CD14-positive monocyte (primary cell): ENCODE data around the gene RBL1. TPM values are rescaled to one million over a fixed set of nuclear protein-coding genes. Genes with fewer than 3 reads are reported as not detected.
A peak's percentile ranks its signal among the peaks of the same experiment; 100 is the strongest.
"Not testable (repeated sequence)": the region's sequence is repeated elsewhere in the genome, so short reads cannot be mapped to it uniquely, and the experiment has no call there.

ENCODE experiments used
- DNase-seq, 3 donors: peaks; one replicate each; pipeline ENCODE4 v3.0.0-alpha.2; 2011 to 2022
- H2AFZ ChIP-seq: 2 replicates; pipeline ENCODE4 v1.6.0; 2012; ENCODE audit warnings: mild to moderate bottlenecking, low read depth, low read length, inconsistent platforms; ENCODE audit not compliant: insufficient read depth, poor library complexity, severe bottlenecking
- H3K27ac ChIP-seq, 2 donors: 1 replicate in 1 of 2; 2 replicates in 1 of 2; pipeline ENCODE4 v1.5.1; 2012 to 2013; ENCODE audit warnings: low read length in 2 of 2, control low read depth in 1 of 2, inconsistent platforms in 1 of 2, low read depth in 1 of 2, mild to moderate bottlenecking in 1 of 2
- H3K27me3 ChIP-seq, 2 donors: one replicate each; pipeline versions ENCODE4 v1.6.0 to v1.6.1; 2011 to 2013; ENCODE audit warnings: low read length in 2 of 2; ENCODE audit not compliant: control insufficient read depth in 2 of 2, insufficient read depth in 2 of 2
- H3K36me3 ChIP-seq, 2 donors: replicated peaks in 1 of 2; 1 replicate in 1 of 2; 2 replicates in 1 of 2; pipeline versions ENCODE4 v1.5.1 to v1.6.1; 2012 to 2013; ENCODE audit warnings: low read length in 2 of 2, control low read depth in 1 of 2, inconsistent platforms in 1 of 2, mild to moderate bottlenecking in 1 of 2; ENCODE audit not compliant: insufficient read depth in 2 of 2, control insufficient read depth in 1 of 2
- H3K4me1 ChIP-seq, 2 donors: 1 replicate in 1 of 2; 2 replicates in 1 of 2; pipeline versions ENCODE4 v1.5.1 to v1.6.1; 2012 to 2013; ENCODE audit warnings: low read length in 2 of 2, control low read depth in 1 of 2, inconsistent platforms in 1 of 2, mild to moderate bottlenecking in 1 of 2, moderate library complexity in 1 of 2; ENCODE audit not compliant: insufficient read depth in 2 of 2, control insufficient read depth in 1 of 2
- H3K4me2 ChIP-seq: replicated peaks from 2 replicates; pipeline ENCODE3; 2012; ENCODE audit warnings: low read length, moderate library complexity, mild to moderate bottlenecking; ENCODE audit not compliant: poor library complexity, severe bottlenecking; ENCODE audit errors: extremely low read depth
- H3K4me3 ChIP-seq, 3 experiments: fragments of 200-600 bp in 1 of 3; sonication (generic) in 1 of 3; replicated peaks in 1 of 3; 1 replicate in 2 of 3; 2 replicates in 1 of 3; pipeline ENCODE4 v1.5.1; 2011 to 2013; ENCODE audit warnings: low read length in 3 of 3, mild to moderate bottlenecking in 3 of 3, control low read depth in 2 of 3, low read depth in 2 of 3, inconsistent platforms in 1 of 3, moderate library complexity in 1 of 3
- H3K79me2 ChIP-seq: 2 replicates; pipeline ENCODE4 v1.6.0; 2012; ENCODE audit warnings: mild to moderate bottlenecking, control low read depth, inconsistent platforms, low read length, moderate library complexity; ENCODE audit not compliant: insufficient read depth
- H3K9ac ChIP-seq: 2 replicates; pipeline ENCODE4 v1.6.0; 2017; ENCODE audit warnings: low read length, mild to moderate bottlenecking; ENCODE audit not compliant: insufficient read depth, poor library complexity, severe bottlenecking
- H3K9me3 ChIP-seq, 2 donors: replicated peaks in 1 of 2; 1 replicate in 1 of 2; 2 replicates in 1 of 2; pipeline versions ENCODE4 v1.5.1 to v1.6.1; 2012 to 2013; ENCODE audit warnings: low read length in 2 of 2, control low read depth in 1 of 2; ENCODE audit not compliant: control insufficient read depth in 1 of 2, insufficient read depth in 1 of 2
- H4K20me1 ChIP-seq: 2 replicates; pipeline ENCODE4 v1.6.0; 2012; ENCODE audit warnings: mild to moderate bottlenecking, low read length, control low read depth, moderate library complexity; ENCODE audit not compliant: insufficient read depth
- H3K27ac Mint-ChIP-seq, 7 donors: one replicate each; pipeline ENCODE4 v1.8.0; 2020; ENCODE audit warnings: mild to moderate bottlenecking in 7 of 7, mixed read lengths in 7 of 7, moderate library complexity in 6 of 7, inconsistent platforms in 2 of 7
- H3K27me3 Mint-ChIP-seq, 3 donors: one replicate each; pipeline ENCODE4 v1.8.0; 2021 to 2022; ENCODE audit warnings: low read depth in 3 of 3, mild to moderate bottlenecking in 3 of 3, mixed read lengths in 3 of 3, moderate library complexity in 3 of 3, inconsistent platforms in 1 of 3
- H3K36me3 Mint-ChIP-seq, 2 donors: one replicate each; pipeline ENCODE4 v1.8.0; 2020; ENCODE audit warnings: mixed read lengths in 2 of 2, inconsistent platforms in 1 of 2, mild to moderate bottlenecking in 1 of 2
- H3K4me1 Mint-ChIP-seq: one replicate; pipeline ENCODE4 v1.8.0; 2020; ENCODE audit warnings: mild to moderate bottlenecking, mixed read lengths
- H3K4me3 Mint-ChIP-seq, 2 donors: one replicate each; pipeline ENCODE4 v1.8.0; 2020; ENCODE audit warnings: mild to moderate bottlenecking in 2 of 2, mixed read lengths in 2 of 2, moderate library complexity in 1 of 2
- H3K9me3 Mint-ChIP-seq, 7 donors: one replicate each; pipeline ENCODE4 v1.8.0; 2020 to 2022; ENCODE audit warnings: mixed read lengths in 7 of 7, mild to moderate bottlenecking in 6 of 7, moderate library complexity in 6 of 7, inconsistent platforms in 2 of 7
- CTCF ChIP-seq: fragments of 200-600 bp; IDR thresholded peaks from one replicate; pipeline ENCODE4 v1.8.0; 2022; ENCODE audit warnings: antibody characterized with exemption, mild to moderate bottlenecking
- WGBS: methylation state at CpG from one replicate; pipeline ENCODE4 v1.1.5; 2013; ENCODE audit warnings: missing lambda C conversion rate; ENCODE audit not compliant: insufficient coverage; 5-methylcytosine and 5-hydroxymethylcytosine counted together
- intact Hi-C, 2 donors: fragments of 100-400 bp; cut with micrococcal nuclease; formaldehyde crosslinking; loops; one replicate each; pipeline versions ENCODE4 v1.15.0 to v1.15.1; 2023
- polyA plus RNA-seq, 3 donors: library from polyadenylated mRNA; depleted of rRNA in 1 of 3; unstranded in 2 of 3; stranded (reverse) in 1 of 3; fragments of 300-500 nt in 2 of 3; fragments of >200 nt in 1 of 3; fragmentation: Illumina TruSeq in 2 of 3; gene quantifications; 1 replicate in 2 of 3; 2 replicates in 1 of 3; pipeline ENCODE4 v1.2.3, GENCODE V29; 2012 to 2021

RBL1 gene
- polyA plus RNA-seq, 3 donors: 1.5 to 3.7 (median 2.4) TPM

- H3K4me1 ChIP-seq: peaks cover 31 to 32% of the 10 kb centered on the region in 2 donors
- H3K4me3 ChIP-seq: no peak overlapping the region
- H3K9me3 ChIP-seq: peaks cover 4 to 5% of the 10 kb centered on the region in 2 donors
- intact Hi-C loops: no loop called here
- no peak overlapping the region for H3K4me2 ChIP-seq
- no peak overlapping the region for H3K9ac ChIP-seq
- no peaks in the 10 kb centered on the region for H4K20me1 ChIP-seq
- H3K27ac ChIP-seq: no peak overlapping the region
- no peaks in the 10 kb centered on the region for H3K36me3 ChIP-seq
- peaks cover 35% of the 10 kb centered on the region for H3K4me1 Mint-ChIP-seq
- H3K9me3 Mint-ChIP-seq: peaks cover under 1 to 4% (median 3%) of the 10 kb centered on the region in 7 donors
- H3K27ac Mint-ChIP-seq: peak overlapping the region in 1 of 7 donors; percentile 43
- H2AFZ ChIP-seq: no peak overlapping the region
- no peak for TF ChIP-seq CTCF
- H3K36me3 Mint-ChIP-seq: peaks cover 0 to 3% of the 10 kb centered on the region in 2 donors
- 67% methylated on average over 1 of the region's 5 CpGs for WGBS
- H3K4me3 Mint-ChIP-seq: no peak overlapping the region
- H3K79me2 ChIP-seq: no peaks in the 10 kb centered on the region
- peaks cover 0 to 4% (median 0%) of the 10 kb centered on the region in 3 donors for H3K27me3 Mint-ChIP-seq
- no peaks in the 10 kb centered on the region for H3K27me3 ChIP-seq
- DNase-seq: no peak
These were observed 128.2 kb downstream of the RBL1 start for GRCh38 chr20:36967636-36968035.

DNA sequence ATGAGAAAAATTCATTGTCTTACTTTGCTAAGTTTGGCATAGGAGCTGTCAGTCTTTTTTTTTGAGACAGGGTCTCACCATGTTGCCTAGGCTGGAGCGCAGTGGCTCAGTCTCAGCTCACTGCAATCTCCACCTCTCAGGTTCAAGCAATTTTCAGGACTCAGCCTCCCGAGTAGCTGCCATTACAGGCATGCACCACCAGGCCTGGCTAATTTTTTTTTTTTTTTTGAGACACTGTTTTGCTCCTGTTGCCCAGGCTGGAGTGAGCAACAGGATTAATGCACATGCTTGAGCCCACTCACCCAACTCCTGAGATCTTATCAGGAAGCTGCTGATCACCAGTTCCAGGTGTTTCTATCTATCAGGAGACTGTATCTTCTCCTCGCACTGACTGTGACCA is 128.8 kb downstream of the RBL1 start:
- H3K4me3 ChIP-seq, DNase-seq, H3K36me3 Mint-ChIP-seq, H3K4me3 Mint-ChIP-seq, H3K4me2 ChIP-seq, H3K79me2 ChIP-seq, H3K27ac ChIP-seq, intact Hi-C loops, H4K20me1 ChIP-seq, H3K27me3 Mint-ChIP-seq, H3K36me3 ChIP-seq, H3K9ac ChIP-seq, H2AFZ ChIP-seq, H3K27me3 ChIP-seq: not testable (repeated sequence)
- Mint-ChIP-seq H3K4me1 (peaks cover 35% of the 10 kb centered on the region), H3K27ac (peak overlapping the region in 1 of 7 donors; percentile 12), H3K9me3 (peaks cover 5 to 10% (median 9%) of the 10 kb centered on the region in 7 donors)
- 100% methylated on average over 2 of the region's 3 CpGs for WGBS
- Histone ChIP-seq H3K9me3 (peaks cover 11% of the 10 kb centered on the region in 2 donors), H3K4me1 (peaks cover 31 to 32% of the 10 kb centered on the region in 2 donors)

GRCh38 chr20:36962354-36962941 is 133.3 kb downstream of the RBL1 start:
- H4K20me1 ChIP-seq, H3K9ac ChIP-seq, H3K4me3 Mint-ChIP-seq, H2AFZ ChIP-seq, H3K4me2 ChIP-seq, H3K4me3 ChIP-seq, H3K36me3 Mint-ChIP-seq, intact Hi-C loops, H3K79me2 ChIP-seq, H3K36me3 ChIP-seq, H3K27me3 Mint-ChIP-seq, DNase-seq, H3K27ac ChIP-seq, H3K27me3 ChIP-seq: not testable (repeated sequence)
- H3K9me3 ChIP-seq: peaks cover 11 to 13% of the 10 kb centered on the region in 2 donors
- peaks cover 36 to 44% of the 10 kb centered on the region in 2 donors for H3K4me1 ChIP-seq
- Mint-ChIP-seq H3K9me3 (peaks cover 5 to 13% (median 8%) of the 10 kb centered on the region in 7 donors), H3K4me1 (peaks cover 39% of the 10 kb centered on the region), H3K27ac (peak overlapping the region in 2 of 7 donors; percentile 30 to 43)
- 100% methylated on average over 6 of the region's 9 CpGs for WGBS
